ENCODE data around the gene PDIA5.

Gene PDIA5

DNA sequence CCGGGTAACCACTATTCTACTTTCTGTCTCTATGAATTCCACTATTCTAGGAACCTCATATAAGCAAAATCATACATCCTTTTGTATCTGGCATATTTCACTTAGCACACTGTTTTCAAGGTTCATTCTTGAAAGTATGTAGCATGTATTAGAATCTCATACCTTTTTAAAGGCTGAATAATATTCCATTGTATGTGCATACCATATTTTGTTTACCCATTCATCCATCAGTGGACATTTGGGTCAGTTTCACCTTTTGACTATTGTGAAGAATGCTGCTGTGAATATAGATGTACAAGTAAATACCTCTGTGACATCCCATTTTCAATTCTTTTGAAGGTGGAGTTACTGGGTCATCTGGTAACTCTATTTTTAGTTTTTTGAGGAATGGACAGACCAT lies 98.3 kb downstream of the PDIA5 start:
- H3K4me3 ChIP-seq (ENCODE audit: control insufficient read depth, low read depth, low read length) = no peak overlapping the region
- no peak for DNase-seq (ENCODE audit: low read depth)
- TF ChIP-seq, protein P1, sequence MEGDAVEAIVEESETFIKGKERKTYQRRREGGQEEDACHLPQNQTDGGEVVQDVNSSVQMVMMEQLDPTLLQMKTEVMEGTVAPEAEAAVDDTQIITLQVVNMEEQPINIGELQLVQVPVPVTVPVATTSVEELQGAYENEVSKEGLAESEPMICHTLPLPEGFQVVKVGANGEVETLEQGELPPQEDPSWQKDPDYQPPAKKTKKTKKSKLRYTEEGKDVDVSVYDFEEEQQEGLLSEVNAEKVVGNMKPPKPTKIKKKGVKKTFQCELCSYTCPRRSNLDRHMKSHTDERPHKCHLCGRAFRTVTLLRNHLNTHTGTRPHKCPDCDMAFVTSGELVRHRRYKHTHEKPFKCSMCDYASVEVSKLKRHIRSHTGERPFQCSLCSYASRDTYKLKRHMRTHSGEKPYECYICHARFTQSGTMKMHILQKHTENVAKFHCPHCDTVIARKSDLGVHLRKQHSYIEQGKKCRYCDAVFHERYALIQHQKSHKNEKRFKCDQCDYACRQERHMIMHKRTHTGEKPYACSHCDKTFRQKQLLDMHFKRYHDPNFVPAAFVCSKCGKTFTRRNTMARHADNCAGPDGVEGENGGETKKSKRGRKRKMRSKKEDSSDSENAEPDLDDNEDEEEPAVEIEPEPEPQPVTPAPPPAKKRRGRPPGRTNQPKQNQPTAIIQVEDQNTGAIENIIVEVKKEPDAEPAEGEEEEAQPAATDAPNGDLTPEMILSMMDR (IDR thresholded peaks at IDR 0.05; ENCODE audit: control insufficient read depth, insufficient read depth, low read depth, low read length, missing control alignments) = no peak

- no peak for DNase-seq (ENCODE audit: low read depth)
- H3K4me3 ChIP-seq (ENCODE audit: control insufficient read depth, low read depth, low read length) = no peak overlapping the region
- TF ChIP-seq, protein P1 (IDR thresholded peaks at IDR 0.05; ENCODE audit: control insufficient read depth, insufficient read depth, low read depth, low read length, missing control alignments) = no peak
Measured at GRCh38 chr3:123167686-123168085, 100.9 kb downstream of the PDIA5 start.

GRCh38 chr3:123168122-123168521 lies 101.3 kb downstream of the PDIA5 start:
- TF ChIP-seq, protein P1 (IDR thresholded peaks at IDR 0.05; ENCODE audit: control insufficient read depth, insufficient read depth, low read depth, low read length, missing control alignments) = no peak
- no peak overlapping the region for H3K4me3 ChIP-seq (ENCODE audit: control insufficient read depth, low read depth, low read length)
- no peak for DNase-seq (ENCODE audit: low read depth)

GRCh38 chr3:123168605-123169004 lies 101.8 kb downstream of the PDIA5 start:
- TF ChIP-seq, protein P1 (IDR thresholded peaks at IDR 0.05; ENCODE audit: control insufficient read depth, insufficient read depth, low read depth, low read length, missing control alignments) = no peak
- H3K4me3 ChIP-seq (ENCODE audit: control insufficient read depth, low read depth, low read length) = no peak overlapping the region
- DNase-seq (ENCODE audit: low read depth) = no peak

DNA sequence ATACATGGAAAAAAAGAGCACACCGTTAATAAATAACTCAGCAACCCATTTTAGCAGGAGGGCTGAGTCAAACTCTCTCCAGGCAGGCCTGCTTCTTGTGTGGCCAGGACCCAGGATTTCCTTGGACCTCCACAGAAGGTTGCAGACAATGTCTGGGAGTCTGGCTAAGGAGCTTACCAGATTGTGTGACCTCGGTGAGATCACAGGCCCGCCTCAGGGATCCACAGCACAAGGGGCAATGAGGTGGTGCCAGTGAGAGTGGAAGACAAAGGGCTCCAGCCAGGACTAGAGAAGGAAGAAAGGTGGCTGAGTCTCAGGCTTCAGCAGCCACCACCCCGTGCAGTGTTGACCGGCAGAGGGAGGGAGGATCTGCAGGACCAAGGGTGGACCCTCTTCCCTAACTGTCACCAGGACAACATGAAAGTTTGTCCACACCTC lies 102.7 kb downstream of the PDIA5 start:
- TF ChIP-seq, protein P1 (IDR thresholded peaks at IDR 0.05; ENCODE audit: control insufficient read depth, insufficient read depth, low read depth, low read length, missing control alignments) = no peak
- H3K4me3 ChIP-seq (ENCODE audit: control insufficient read depth, low read depth, low read length) = no peak overlapping the region
- no peak for DNase-seq (ENCODE audit: low read depth)

GRCh38 chr3:123169930-123170329 lies 103.1 kb downstream of the PDIA5 start:
- no peak overlapping the region for H3K4me3 ChIP-seq (ENCODE audit: control insufficient read depth, low read depth, low read length)
- TF ChIP-seq, protein P1 (IDR thresholded peaks at IDR 0.05; ENCODE audit: control insufficient read depth, insufficient read depth, low read depth, low read length, missing control alignments) = no peak
- DNase-seq (ENCODE audit: low read depth) = no peak

- TF ChIP-seq, protein P1 (IDR thresholded peaks at IDR 0.05; ENCODE audit: control insufficient read depth, insufficient read depth, low read depth, low read length, missing control alignments) = no peak
- DNase-seq (ENCODE audit: low read depth) = no peak
- H3K4me3 ChIP-seq (ENCODE audit: control insufficient read depth, low read depth, low read length) = no peak overlapping the region
Measured at GRCh38 chr3:123180791-123181190, 114.0 kb downstream of the PDIA5 start.

Measured in AG09309 (cell line).